Stomach (tissue), 4 donors: ENCODE results near the gene ZFX.

Experiments used
- CTCF ChIP-seq, 7 experiments: fragments of 450-650 bp in 4 of 7; fragments of 200-600 bp in 3 of 7; sonication (generic) in 3 of 7; IDR thresholded peaks; one replicate each; pipeline ENCODE4 v1.5.1; 2016 to 2019; ENCODE audit warnings: antibody characterized with exemption in 7 of 7, control low read depth in 2 of 7, mild to moderate bottlenecking in 1 of 7
- EP300 ChIP-seq: sonication (generic); formaldehyde crosslinking; IDR thresholded peaks from one replicate; pipeline ENCODE4 v1.6.1; 2017; ENCODE audit warnings: antibody characterized with exemption
- POLR2A ChIP-seq, 4 donors: fragments of 450-650 bp; IDR thresholded peaks; one replicate each; pipeline ENCODE4 v1.6.1; 2016; ENCODE audit warnings: antibody characterized with exemption in 4 of 4, control low read depth in 2 of 4, mild to moderate bottlenecking in 1 of 4, moderate library complexity in 1 of 4
- POLR2AphosphoS5 ChIP-seq, 3 donors: sonication (generic); formaldehyde crosslinking; IDR thresholded peaks; one replicate each; pipeline ENCODE4 v1.6.1; 2016; ENCODE audit warnings: antibody characterized with exemption in 3 of 3

DNA sequence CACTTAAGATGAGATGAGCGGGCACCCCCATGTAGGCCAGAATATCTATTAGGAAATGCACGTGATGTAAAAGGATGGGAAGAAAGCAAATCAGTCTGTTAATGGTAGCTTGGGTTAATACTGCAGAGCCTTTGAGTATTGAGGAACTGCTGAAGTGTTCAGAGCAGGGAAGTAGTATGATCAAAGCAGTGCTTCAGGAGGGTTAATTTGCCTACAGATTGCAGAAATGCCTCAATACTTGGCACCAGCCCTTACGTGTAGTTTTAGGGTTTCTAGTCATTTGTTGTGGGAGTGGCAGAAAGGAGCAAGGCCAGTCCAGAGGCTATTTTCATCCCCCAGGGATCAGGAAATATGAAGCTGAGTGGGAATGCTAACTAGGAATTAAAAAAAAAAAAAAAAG lies 19.7 kb downstream of the ZFX start:
- no peak for TF ChIP-seq POLR2AphosphoS5 (IDR thresholded peaks at IDR 0.05)
- TF ChIP-seq CTCF (IDR thresholded peaks at IDR 0.05), result no peak
- TF ChIP-seq POLR2A (IDR thresholded peaks at IDR 0.05), result no peak
- no peak for TF ChIP-seq EP300
